CD4-positive, alpha-beta memory T cell (primary cell): ENCODE data around the gene PHYKPL. TPM values are rescaled to one million over a fixed set of nuclear protein-coding genes. Genes with fewer than 3 reads are reported as not detected.
A peak's percentile ranks its signal among the peaks of the same experiment; 100 is the strongest.

Experiments
- CTCF ChIA-PET: fragments of 350-600 bp; sonication (Branson Sonifier 250); formaldehyde crosslinking; loops from one replicate; lab custom pipeline; 2021; ENCODE audit warnings: inconsistent platforms; ENCODE audit not compliant: partially characterized antibody; lab: Charles Lee
- POLR2A ChIA-PET: fragments of 350-600 bp; sonication (Branson Sonifier 250); formaldehyde crosslinking; loops from one replicate; lab custom pipeline; 2021; ENCODE audit not compliant: partially characterized antibody; lab: Charles Lee
- DNase-seq, 5 donors: peaks; one replicate each; pipeline versions ENCODE4 v3.0.0 to v3.0.0-alpha.2; 2020 to 2022; ENCODE audit warnings: mixed read lengths in 1 of 5
- H3K27ac ChIP-seq: one replicate; pipeline ENCODE4 v1.7.0; 2013; ENCODE audit warnings: low read depth, low read length
- H3K27me3 ChIP-seq: 2 replicates; pipeline ENCODE4 v1.7.0; 2013; ENCODE audit warnings: mild to moderate bottlenecking, low read length, moderate library complexity; ENCODE audit not compliant: insufficient read depth
- H3K36me3 ChIP-seq: 2 replicates; pipeline ENCODE4 v1.7.0; 2013; ENCODE audit warnings: mild to moderate bottlenecking, low read length, moderate library complexity; ENCODE audit not compliant: insufficient read depth
- H3K4me1 ChIP-seq: 2 replicates; pipeline ENCODE4 v1.7.0; 2013; ENCODE audit warnings: mild to moderate bottlenecking, low read length, moderate library complexity; ENCODE audit not compliant: insufficient read depth
- H3K4me3 ChIP-seq, 2 donors: one replicate each; pipeline ENCODE4 v1.7.0; 2013; ENCODE audit warnings: low read length in 2 of 2, mild to moderate bottlenecking in 1 of 2
- H3K9me3 ChIP-seq, 2 donors: one replicate each; pipeline ENCODE4 v1.7.0; 2013; ENCODE audit warnings: low read length in 2 of 2, control low read depth in 1 of 2; ENCODE audit not compliant: control insufficient read depth in 1 of 2
- H3K27ac Mint-ChIP-seq, 7 donors: one replicate each; pipeline ENCODE4 v1.8.0; 2020 to 2021; ENCODE audit warnings: mixed read lengths in 7 of 7, mild to moderate bottlenecking in 6 of 7, inconsistent platforms in 3 of 7, moderate library complexity in 3 of 7
- H3K27me3 Mint-ChIP-seq, 2 donors: one replicate each; pipeline ENCODE4 v1.8.0; 2020 to 2021; ENCODE audit warnings: mixed read lengths in 2 of 2
- H3K36me3 Mint-ChIP-seq, 2 donors: one replicate each; pipeline ENCODE4 v1.8.0; 2020 to 2021; ENCODE audit warnings: mixed read lengths in 2 of 2, inconsistent platforms in 1 of 2, mild to moderate bottlenecking in 1 of 2
- H3K4me1 Mint-ChIP-seq, 4 donors: one replicate each; pipeline ENCODE4 v1.8.0; 2020 to 2021; ENCODE audit warnings: mixed read lengths in 4 of 4, mild to moderate bottlenecking in 1 of 4
- H3K4me3 Mint-ChIP-seq, 8 donors: one replicate each; pipeline ENCODE4 v1.8.0; 2020 to 2021; ENCODE audit warnings: mixed read lengths in 8 of 8, mild to moderate bottlenecking in 7 of 8, moderate library complexity in 6 of 8, inconsistent platforms in 3 of 8
- H3K9me3 Mint-ChIP-seq, 8 donors: one replicate each; pipeline ENCODE4 v1.8.0; 2020 to 2021; ENCODE audit warnings: mixed read lengths in 8 of 8, mild to moderate bottlenecking in 5 of 8, inconsistent platforms in 3 of 8, moderate library complexity in 1 of 8
- intact Hi-C: fragments of 100-400 bp; cut with micrococcal nuclease; formaldehyde crosslinking; loops from one replicate; pipeline ENCODE4 v1.15.1; 2023
- polyA plus RNA-seq, 2 donors: library from polyadenylated mRNA; unstranded; fragments of 300-500 nt; fragmentation: Illumina TruSeq; gene quantifications; one replicate each; pipeline ENCODE4 v1.2.3, GENCODE V29; 2021
- total RNA-seq, 2 experiments: library from RNA; stranded (reverse); gene quantifications; one replicate each; pipeline ENCODE4 v1.2.3, GENCODE V29; 2021

PHYKPL gene
- total and polyA plus RNA-seq, 4 experiments from 2014 or later = 38.7 to 251 (median 139) TPM

DNA sequence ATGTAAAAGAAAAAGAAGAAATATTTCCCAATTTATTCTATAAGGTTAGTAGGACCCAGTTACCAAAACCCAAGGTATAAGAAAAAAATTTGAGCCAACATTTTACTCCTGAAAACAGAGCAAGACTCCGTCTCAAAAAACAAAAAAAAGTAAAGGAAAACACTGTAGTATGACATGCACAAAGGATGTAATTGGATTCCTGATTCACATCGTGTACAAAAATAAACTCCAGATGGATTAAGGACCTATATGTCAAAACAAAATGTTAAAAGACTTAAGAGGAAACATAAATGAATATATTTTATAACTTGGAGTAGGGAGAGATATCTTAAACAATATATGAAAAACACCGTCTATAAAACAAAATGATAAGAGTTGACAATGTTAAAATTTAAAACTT is 13.8 kb downstream of the PHYKPL start:
- H3K27me3 Mint-ChIP-seq = no peaks in the 10 kb centered on the region
- Histone ChIP-seq H3K27me3 (no peaks in the 10 kb centered on the region), H3K36me3 (peaks cover 43% of the 10 kb centered on the region), H3K4me1 (peaks cover 10% of the 10 kb centered on the region), H3K27ac (no peak overlapping the region), H3K9me3 (no peaks in the 10 kb centered on the region), H3K4me3 (no peak overlapping the region)
- CTCF ChIA-PET = no interaction called here
- H3K4me3 Mint-ChIP-seq = no peak overlapping the region
- H3K36me3 Mint-ChIP-seq = peaks cover 26 to 65% of the 10 kb centered on the region in 2 donors
- peaks cover 27 to 34% (median 29%) of the 10 kb centered on the region in 4 donors for H3K4me1 Mint-ChIP-seq
- POLR2A ChIA-PET = no interaction called here
- intact Hi-C loops = no loop called here
- peaks cover 0 to 2% (median 0%) of the 10 kb centered on the region in 8 donors for H3K9me3 Mint-ChIP-seq
- no peak for DNase-seq
- peak overlapping the region in 2 of 7 donors; percentile 6 to 32 for H3K27ac Mint-ChIP-seq

GRCh38 chr5:178218237-178218776 is 14.3 kb downstream of the PHYKPL start:
- no peaks in the 10 kb centered on the region for H3K27me3 ChIP-seq
- ChIA-PET POLR2A (no interaction called here), CTCF (no interaction called here)
- H3K27ac Mint-ChIP-seq = peak overlapping the region in 4 of 7 donors; percentile 6 to 37 (median 34)
- H3K4me3 ChIP-seq = no peak overlapping the region
- peaks cover 31 to 66% of the 10 kb centered on the region in 2 donors for H3K36me3 Mint-ChIP-seq
- intact Hi-C loops = no loop called here
- peaks cover 26 to 30% (median 29%) of the 10 kb centered on the region in 4 donors for H3K4me1 Mint-ChIP-seq
- peaks cover 10% of the 10 kb centered on the region for H3K4me1 ChIP-seq
- H3K36me3 ChIP-seq = peaks cover 48% of the 10 kb centered on the region
- peaks cover 0 to 2% (median 0%) of the 10 kb centered on the region in 8 donors for H3K9me3 Mint-ChIP-seq
- no peak overlapping the region for H3K4me3 Mint-ChIP-seq
- no peak for DNase-seq
- H3K27me3 Mint-ChIP-seq = no peaks in the 10 kb centered on the region
- H3K9me3 ChIP-seq = no peaks in the 10 kb centered on the region
- no peak overlapping the region for H3K27ac ChIP-seq

- CTCF ChIA-PET = interaction anchor here (0.8 to 1.9 kb wide), 3 partner anchors 10 to 19 kb away, joined by 3 to 8 read pairs (median 4); no protein-coding TSS in a partner anchor
- intact Hi-C loops = no loop called here
- H3K27ac Mint-ChIP-seq = peak overlapping the region in 3 of 7 donors; percentile 11 to 53 (median 12)
Observed at GRCh38 chr5:178216779-178217178, 15.8 kb downstream of the PHYKPL start.

GRCh38 chr5:178216088-178216534 is 16.5 kb downstream of the PHYKPL start:
- Histone ChIP-seq H3K4me3 (no peak overlapping the region), H3K27me3 (no peaks in the 10 kb centered on the region), H3K4me1 (peaks cover 3% of the 10 kb centered on the region), H3K36me3 (peaks cover 55% of the 10 kb centered on the region), H3K9me3 (no peaks in the 10 kb centered on the region), H3K27ac (no peak overlapping the region)
- no peaks in the 10 kb centered on the region for H3K27me3 Mint-ChIP-seq
- DNase-seq = no peak
- no peak overlapping the region for H3K4me3 Mint-ChIP-seq
- H3K4me1 Mint-ChIP-seq = peaks cover 16 to 19% (median 18%) of the 10 kb centered on the region in 4 donors
- intact Hi-C loops = no loop called here
- CTCF ChIA-PET = interaction anchor here (0.8 to 1.9 kb wide), 2 partner anchors 9 to 20 kb away, joined by 4 to 8 read pairs; no protein-coding TSS in a partner anchor
- H3K36me3 Mint-ChIP-seq = peaks cover 29 to 75% of the 10 kb centered on the region in 2 donors
- H3K27ac Mint-ChIP-seq = peak overlapping the region in 6 of 7 donors; percentile 2 to 45 (median 11)
- peaks cover 0 to 2% (median 0%) of the 10 kb centered on the region in 8 donors for H3K9me3 Mint-ChIP-seq
- POLR2A ChIA-PET = interaction anchor here (1.5 to 3.1 kb wide), 3 partner anchors 10 to 12 kb away, joined by 3 to 16 read pairs (median 6); partner anchors contain the start of gene HNRNPAB

More at GRCh38 chr5:178216779-178217178, 15.8 kb downstream of the PHYKPL start:
- POLR2A ChIA-PET = interaction anchor here (1.8 to 3.1 kb wide), 2 partner anchors 10 to 12 kb away, joined by 6 to 16 read pairs; partner anchors contain the start of gene HNRNPAB
- Histone ChIP-seq H3K27me3 (no peaks in the 10 kb centered on the region), H3K27ac (no peak overlapping the region), H3K4me3 (no peak overlapping the region), H3K4me1 (peaks cover 10% of the 10 kb centered on the region), H3K9me3 (no peaks in the 10 kb centered on the region), H3K36me3 (peaks cover 54% of the 10 kb centered on the region)
- Mint-ChIP-seq H3K4me3 (no peak overlapping the region), H3K27me3 (no peaks in the 10 kb centered on the region), H3K4me1 (peaks cover 22 to 25% (median 24%) of the 10 kb centered on the region in 4 donors), H3K36me3 (peaks cover 30 to 75% of the 10 kb centered on the region in 2 donors), H3K9me3 (peaks cover 0 to 2% (median 0%) of the 10 kb centered on the region in 8 donors)
- DNase-seq = no peak

- Histone ChIP-seq H3K27ac (no peak overlapping the region), H3K36me3 (peaks cover 61% of the 10 kb centered on the region), H3K9me3 (no peaks in the 10 kb centered on the region), H3K4me3 (no peak overlapping the region), H3K27me3 (no peaks in the 10 kb centered on the region), H3K4me1 (peaks cover 3% of the 10 kb centered on the region)
- Mint-ChIP-seq H3K27ac (peak overlapping the region in 4 of 7 donors; percentile 11 to 51 (median 36)), H3K36me3 (peaks cover 30 to 75% of the 10 kb centered on the region in 2 donors), H3K27me3 (no peaks in the 10 kb centered on the region), H3K9me3 (peaks cover 0 to 2% (median 0%) of the 10 kb centered on the region in 8 donors), H3K4me1 (peaks cover 10 to 13% (median 12%) of the 10 kb centered on the region in 4 donors), H3K4me3 (no peak overlapping the region)
- ChIA-PET POLR2A (interaction anchor here (1.5 to 3.1 kb wide), 3 partner anchors 9 to 11 kb away, joined by 3 to 16 read pairs (median 6); partner anchors contain the start of gene HNRNPAB), CTCF (interaction anchor here (1.9 kb wide), 1 partner anchor 9 kb away, joined by 8 read pairs; no protein-coding TSS in a partner anchor)
- no peak for DNase-seq
- intact Hi-C loops = no loop called here
Observed at GRCh38 chr5:178215280-178216002, 17.2 kb downstream of the PHYKPL start.

DNA sequence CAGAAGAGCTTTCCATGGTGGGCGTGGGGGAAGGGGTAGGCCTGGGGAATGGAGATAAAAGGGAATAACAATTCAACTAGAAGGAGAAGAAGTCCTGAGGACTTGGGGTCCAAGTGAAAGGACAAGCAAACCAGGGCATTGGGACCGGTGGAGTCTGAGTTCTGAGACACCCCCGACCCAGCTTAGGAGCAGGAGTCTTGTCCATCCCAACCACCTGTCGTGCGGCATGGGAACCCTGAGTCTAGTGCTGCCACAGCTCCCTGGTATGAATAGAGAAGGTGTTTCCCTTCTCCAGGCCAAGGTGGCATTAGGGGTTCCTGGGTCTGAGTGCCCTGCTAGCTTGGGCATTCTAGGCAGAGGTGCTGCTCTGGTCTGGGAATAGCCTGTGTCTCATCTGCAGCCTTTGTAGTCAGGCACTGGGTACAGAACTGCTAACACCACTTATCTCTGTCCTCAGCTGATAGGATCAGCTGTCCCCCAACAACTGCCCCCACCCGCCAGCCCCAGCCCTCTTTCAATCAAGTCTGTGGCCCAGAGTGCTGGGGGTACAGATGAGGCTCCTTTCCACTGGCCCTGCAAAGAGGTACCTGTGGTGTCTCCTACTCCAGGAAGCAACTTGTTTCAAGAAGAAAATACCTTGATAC is 18.3 kb downstream of the PHYKPL start:
- H3K27me3 Mint-ChIP-seq = no peaks in the 10 kb centered on the region
- ChIA-PET POLR2A (interaction anchor here (1.5 to 3.1 kb wide), 4 partner anchors 8 to 17 kb away, joined by 3 to 16 read pairs (median 8); partner anchors contain the start of gene HNRNPAB), CTCF (no interaction called here)
- H3K27ac Mint-ChIP-seq = peak overlapping the region in 6 of 7 donors; percentile 9 to 82 (median 50)
- peaks cover 0 to 2% (median 0%) of the 10 kb centered on the region in 8 donors for H3K9me3 Mint-ChIP-seq
- no peak overlapping the region for H3K27ac ChIP-seq
- peaks cover 36 to 84% of the 10 kb centered on the region in 2 donors for H3K36me3 Mint-ChIP-seq
- peaks cover 3% of the 10 kb centered on the region for H3K4me1 ChIP-seq
- H3K4me3 Mint-ChIP-seq = no peak overlapping the region
- H3K4me1 Mint-ChIP-seq = peaks cover 10 to 13% (median 11%) of the 10 kb centered on the region in 4 donors
- H3K4me3 ChIP-seq = no peak overlapping the region
- H3K36me3 ChIP-seq = peaks cover 73% of the 10 kb centered on the region
- no peaks in the 10 kb centered on the region for H3K27me3 ChIP-seq
- no peaks in the 10 kb centered on the region for H3K9me3 ChIP-seq
- intact Hi-C loops = no loop called here
- no peak for DNase-seq
